HEK293 (cell line): ENCODE data around the gene MISP.
A peak's percentile ranks its signal among the peaks of the same experiment; 100 is the strongest.

Source experiments
- CTCF ChIA-PET: fragments of 350-600 bp; formaldehyde crosslinking; extraction: SDS; loops from one replicate; lab custom pipeline; 2021; ENCODE audit warnings: antibody characterized with exemption; lab: Yijun Ruan, JAX
- POLR2A ChIA-PET: fragments of 300-600 bp; formaldehyde crosslinking; extraction: SDS; loops from one replicate; lab custom pipeline; 2020; ENCODE audit warnings: antibody characterized with exemption, inconsistent platforms; lab: Yijun Ruan, JAX
- H3K27ac ChIP-seq: fragments of 200-500 bp; sonication (Bioruptor generic); 2 replicates; pipeline ENCODE4 v1.5.1; 2014; ENCODE audit warnings: low read depth, low read length, control low read depth, inconsistent platforms; ENCODE audit errors: extremely low read depth
- H3K36me3 ChIP-seq, 2 experiments: fragments of 200-500 bp in 1 of 2; sonication (Bioruptor generic) in 1 of 2; 1 replicate in 1 of 2; 2 replicates in 1 of 2; pipeline ENCODE4 v1.5.1; 2014 to 2017; ENCODE audit warnings: inconsistent platforms in 2 of 2, low read length in 2 of 2; ENCODE audit not compliant: control insufficient read depth in 2 of 2, insufficient read depth in 1 of 2
- H3K4me1 ChIP-seq: fragments of 200-500 bp; sonication (Bioruptor generic); 2 replicates; pipeline ENCODE4 v1.5.1; 2014; ENCODE audit warnings: mild to moderate bottlenecking, low read length, inconsistent platforms; ENCODE audit not compliant: control insufficient read depth, insufficient read depth
- H3K4me3 ChIP-seq: 2 replicates; pipeline ENCODE4 v1.5.1; 2011; ENCODE audit warnings: low read depth, mild to moderate bottlenecking, control low read depth, low read length, moderate library complexity
- H3K9me3 ChIP-seq: fragments of 200-500 bp; sonication (Bioruptor generic); 2 replicates; pipeline ENCODE4 v1.5.1; 2014; ENCODE audit warnings: low read depth, low read length, inconsistent platforms; ENCODE audit not compliant: control insufficient read depth, insufficient read depth
- ATF2 ChIP-seq: fragments of 450-650 bp; formaldehyde crosslinking; IDR thresholded peaks from 2 replicates; pipeline ENCODE4 v1.5.1; 2016; ENCODE audit warnings: missing biosample characterization, missing genetic modification characterization, low read depth
- GLI2 ChIP-seq: fragments of 450-650 bp; formaldehyde crosslinking; IDR thresholded peaks from 2 replicates; pipeline ENCODE4; 2017; ENCODE audit warnings: missing biosample characterization, missing genetic modification characterization, low read depth, borderline replicate concordance
- OVOL3 ChIP-seq: fragments of 450-650 bp; formaldehyde crosslinking; IDR thresholded peaks from 2 replicates; pipeline ENCODE4 v1.5.1; 2016; ENCODE audit warnings: missing biosample characterization, missing genetic modification characterization
- PRDM4 ChIP-seq: fragments of 450-650 bp; formaldehyde crosslinking; IDR thresholded peaks from 2 replicates; pipeline ENCODE4 v1.5.1; 2017; ENCODE audit warnings: missing biosample characterization, missing genetic modification characterization
- SCRT1 ChIP-seq: fragments of 450-650 bp; formaldehyde crosslinking; IDR thresholded peaks from 2 replicates; pipeline ENCODE4 v1.5.1; 2016; ENCODE audit warnings: missing biosample characterization, missing genetic modification characterization, borderline replicate concordance
- SP3 ChIP-seq: fragments of 450-650 bp; formaldehyde crosslinking; IDR thresholded peaks from 2 replicates; pipeline ENCODE4 v1.5.1; 2016; ENCODE audit warnings: missing biosample characterization, missing genetic modification characterization
- SP7 ChIP-seq: fragments of 450-650 bp; formaldehyde crosslinking; IDR thresholded peaks from 2 replicates; pipeline ENCODE4 v1.5.1; 2016; ENCODE audit warnings: missing biosample characterization, missing genetic modification characterization
- ZBTB8A ChIP-seq: fragments of 450-650 bp; formaldehyde crosslinking; IDR thresholded peaks from 2 replicates; pipeline ENCODE4 v1.5.1; 2016; ENCODE audit warnings: missing biosample characterization, missing genetic modification characterization
- ZFP37 ChIP-seq: fragments of 450-650 bp; formaldehyde crosslinking; IDR thresholded peaks from 2 replicates; pipeline ENCODE4 v1.5.1; 2016; ENCODE audit warnings: missing biosample characterization, missing genetic modification characterization
- ZNF121 ChIP-seq: fragments of 450-650 bp; formaldehyde crosslinking; IDR thresholded peaks from 2 replicates; pipeline ENCODE4 v1.5.1; 2016; ENCODE audit warnings: missing biosample characterization, missing genetic modification characterization
- ZNF16 ChIP-seq: fragments of 450-650 bp; formaldehyde crosslinking; IDR thresholded peaks from 2 replicates; pipeline ENCODE4 v1.5.1; 2016; ENCODE audit warnings: low read depth, missing biosample characterization, missing genetic modification characterization
- ZNF266 ChIP-seq: fragments of 450-650 bp; formaldehyde crosslinking; IDR thresholded peaks from 2 replicates; pipeline ENCODE4 v1.5.1; 2016; ENCODE audit warnings: missing biosample characterization, missing genetic modification characterization, low read depth
- ZNF280C ChIP-seq: fragments of 450-650 bp; formaldehyde crosslinking; IDR thresholded peaks from 2 replicates; pipeline ENCODE4 v1.5.1; 2016; ENCODE audit warnings: missing biosample characterization, missing genetic modification characterization
- ZNF354C ChIP-seq: fragments of 450-650 bp; formaldehyde crosslinking; IDR thresholded peaks from 2 replicates; pipeline ENCODE4 v1.5.1; 2016; ENCODE audit warnings: missing biosample characterization, missing genetic modification characterization, low read depth, borderline replicate concordance
- ZNF416 ChIP-seq: fragments of 450-650 bp; formaldehyde crosslinking; IDR thresholded peaks from 2 replicates; pipeline ENCODE4 v1.5.1; 2016; ENCODE audit warnings: missing biosample characterization, missing genetic modification characterization
- ZNF449 ChIP-seq: fragments of 450-650 bp; formaldehyde crosslinking; IDR thresholded peaks from 2 replicates; pipeline ENCODE4 v1.5.1; 2017; ENCODE audit warnings: missing biosample characterization, mild to moderate bottlenecking, missing genetic modification characterization, moderate library complexity
- ZNF529 ChIP-seq: fragments of 450-650 bp; formaldehyde crosslinking; IDR thresholded peaks from 2 replicates; pipeline ENCODE4 v1.5.1; 2017; ENCODE audit warnings: missing genetic modification characterization, missing biosample characterization; ENCODE audit not compliant: insufficient replicate concordance
- ZNF555 ChIP-seq: fragments of 450-650 bp; formaldehyde crosslinking; conservative IDR thresholded peaks from 2 replicates; pipeline ENCODE4 v1.5.1; 2017; ENCODE audit warnings: missing biosample characterization, mild to moderate bottlenecking, missing genetic modification characterization, inconsistent platforms
- ZNF621 ChIP-seq: fragments of 450-650 bp; formaldehyde crosslinking; IDR thresholded peaks from 2 replicates; pipeline ENCODE4 v1.5.1; 2017; ENCODE audit warnings: missing biosample characterization, missing genetic modification characterization
- ZNF701 ChIP-seq: fragments of 450-650 bp; formaldehyde crosslinking; IDR thresholded peaks from 2 replicates; pipeline ENCODE4 v1.5.1; 2016; ENCODE audit warnings: missing biosample characterization, missing genetic modification characterization
- ZNF76 ChIP-seq: fragments of 450-650 bp; formaldehyde crosslinking; IDR thresholded peaks from 2 replicates; pipeline ENCODE4; 2016; ENCODE audit warnings: low read depth, missing biosample characterization, missing genetic modification characterization, borderline replicate concordance
- ZNF837 ChIP-seq: fragments of 450-650 bp; formaldehyde crosslinking; IDR thresholded peaks from 2 replicates; pipeline ENCODE4 v1.5.1; 2016; ENCODE audit warnings: missing biosample characterization, missing genetic modification characterization
- ZSCAN23 ChIP-seq: fragments of 450-650 bp; formaldehyde crosslinking; IDR thresholded peaks from 2 replicates; pipeline ENCODE4 v1.5.1; 2016; ENCODE audit warnings: missing biosample characterization, missing genetic modification characterization
- TF ChIP-seq, protein P1 (sequence below): fragments of 450-650 bp; formaldehyde crosslinking; IDR thresholded peaks from 2 replicates; pipeline ENCODE4 v1.5.0; 2017; ENCODE audit warnings: missing biosample characterization, missing genetic modification characterization, borderline replicate concordance

Gene MISP

GRCh38 chr19:703329-703650, 47.6 kb upstream of the MISP start:
- Histone ChIP-seq H3K36me3 (no peaks in the 10 kb centered on the region), H3K4me1 (no peaks in the 10 kb centered on the region), H3K27ac (no peak overlapping the region), H3K9me3 (no peaks in the 10 kb centered on the region), H3K4me3 (no peak overlapping the region)
- CTCF ChIA-PET = interaction anchor here (0.7 to 0.8 kb wide), 2 partner anchors 31 to 53 kb away, joined by 3 read pairs; no protein-coding TSS in a partner anchor
- TF ChIP-seq SCRT1 (no peak), ZNF621 (tag by site-specific recombination) (no peak), ZNF266 (tag by site-specific recombination) (no peak), ZNF16 (tag by site-specific recombination) (peak; percentile 93), ZSCAN23 (tag by site-specific recombination) (no peak), ZBTB8A (tag by site-specific recombination) (0 out of 2 replicates have a peak, but pooled peaks have one; percentile 15), ZNF701 (tag by site-specific recombination) (no peak), ATF2 (tag by site-specific recombination) (no peak), ZNF837 (tag by site-specific recombination) (no peak)
- POLR2A ChIA-PET = interaction anchor here (0.8 to 1.5 kb wide), 2 partner anchors 21 to 192 kb away, joined by 3 to 4 read pairs; no protein-coding TSS in a partner anchor

- POLR2A ChIA-PET = interaction anchor here (0.5 to 1.5 kb wide), 5 partner anchors 20 to 193 kb away, joined by 3 to 4 read pairs (median 3); no protein-coding TSS in a partner anchor
- CTCF ChIA-PET = interaction anchor here (0.6 to 1.5 kb wide), 5 partner anchors 30 to 599 kb away, joined by 3 to 5 read pairs (median 4); no protein-coding TSS in a partner anchor
- H3K4me3 ChIP-seq = no peak overlapping the region
- TF ChIP-seq ZNF280C (no peak), OVOL3 (tag by site-specific recombination) (no peak), ZNF449 (no peak), ZNF121 (no peak), SP7 (tag by site-specific recombination) (0 out of 2 replicates have a peak, but pooled peaks have one; percentile 15), ZFP37 (tag by site-specific recombination) (no peak), PRDM4 (tag by site-specific recombination) (no peak), ZNF529 (tag by site-specific recombination) (no peak), ZNF416 (tag by site-specific recombination) (no peak), ZNF354C (no peak), ZNF555 (tag by site-specific recombination) (no peak), ZNF76 (no peak), SP3 (tag by site-specific recombination) (0 out of 2 replicates have a peak, but pooled peaks have one; percentile 6), GLI2 (tag by site-specific recombination) (no peak)
- TF ChIP-seq, protein P1, sequence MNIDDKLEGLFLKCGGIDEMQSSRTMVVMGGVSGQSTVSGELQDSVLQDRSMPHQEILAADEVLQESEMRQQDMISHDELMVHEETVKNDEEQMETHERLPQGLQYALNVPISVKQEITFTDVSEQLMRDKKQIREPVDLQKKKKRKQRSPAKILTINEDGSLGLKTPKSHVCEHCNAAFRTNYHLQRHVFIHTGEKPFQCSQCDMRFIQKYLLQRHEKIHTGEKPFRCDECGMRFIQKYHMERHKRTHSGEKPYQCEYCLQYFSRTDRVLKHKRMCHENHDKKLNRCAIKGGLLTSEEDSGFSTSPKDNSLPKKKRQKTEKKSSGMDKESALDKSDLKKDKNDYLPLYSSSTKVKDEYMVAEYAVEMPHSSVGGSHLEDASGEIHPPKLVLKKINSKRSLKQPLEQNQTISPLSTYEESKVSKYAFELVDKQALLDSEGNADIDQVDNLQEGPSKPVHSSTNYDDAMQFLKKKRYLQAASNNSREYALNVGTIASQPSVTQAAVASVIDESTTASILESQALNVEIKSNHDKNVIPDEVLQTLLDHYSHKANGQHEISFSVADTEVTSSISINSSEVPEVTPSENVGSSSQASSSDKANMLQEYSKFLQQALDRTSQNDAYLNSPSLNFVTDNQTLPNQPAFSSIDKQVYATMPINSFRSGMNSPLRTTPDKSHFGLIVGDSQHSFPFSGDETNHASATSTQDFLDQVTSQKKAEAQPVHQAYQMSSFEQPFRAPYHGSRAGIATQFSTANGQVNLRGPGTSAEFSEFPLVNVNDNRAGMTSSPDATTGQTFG (tag by site-specific recombination) = no peak
Measured at GRCh38 chr19:703651-704446, 47.1 kb upstream of the MISP start.

More at GRCh38 chr19:703651-704446, 47.1 kb upstream of the MISP start:
- Histone ChIP-seq H3K9me3 (no peaks in the 10 kb centered on the region), H3K4me1 (no peaks in the 10 kb centered on the region), H3K27ac (no peak overlapping the region), H3K36me3 (no peaks in the 10 kb centered on the region)
